DOHH2 (cell line): ENCODE data around the gene NEUROD4.

ENCODE experiments used
- H3F3A ChIP-seq: fragments of 200-600 bp; sonication (generic), shearing (Covaris generic); 2 replicates; pipeline ENCODE4 v1.6.0; 2016; ENCODE audit warnings: antibody characterized with exemption, mild to moderate bottlenecking; ENCODE audit not compliant: control insufficient read depth, insufficient read depth
- H3K27ac ChIP-seq: fragments of 200-600 bp; sonication (generic); 2 replicates; pipeline ENCODE4 v1.5.1; 2014; ENCODE audit warnings: low read depth, mild to moderate bottlenecking, low read length, moderate library complexity
- H3K27me3 ChIP-seq: fragments of 200-600 bp; sonication (generic); 2 replicates; pipeline ENCODE4 v1.6.1; 2014; ENCODE audit warnings: mild to moderate bottlenecking, low read length, mixed read lengths; ENCODE audit not compliant: control insufficient read depth
- H3K36me3 ChIP-seq: fragments of 200-600 bp; sonication (generic); 2 replicates; pipeline ENCODE4 v1.6.1; 2014; ENCODE audit warnings: mild to moderate bottlenecking, low read length, moderate library complexity, mixed read lengths; ENCODE audit not compliant: control insufficient read depth
- H3K4me1 ChIP-seq: fragments of 200-600 bp; sonication (generic); 2 replicates; pipeline ENCODE4 v1.6.1; 2014; ENCODE audit warnings: mild to moderate bottlenecking, low read length, mixed read lengths; ENCODE audit not compliant: control insufficient read depth
- H3K4me2 ChIP-seq: fragments of 200-600 bp; sonication (generic); 2 replicates; pipeline ENCODE4 v1.6.0; 2014; ENCODE audit warnings: mild to moderate bottlenecking, low read length, moderate library complexity
- H3K4me3 ChIP-seq: fragments of 200-600 bp; sonication (generic); 2 replicates; pipeline ENCODE4 v1.5.1; 2014; ENCODE audit warnings: mild to moderate bottlenecking, low read length, mixed read lengths
- H3K79me2 ChIP-seq: fragments of 200-600 bp; sonication (generic); 2 replicates; pipeline ENCODE4 v1.6.1; 2014; ENCODE audit warnings: mild to moderate bottlenecking, low read length, mixed read lengths; ENCODE audit not compliant: control insufficient read depth
- H3K9me2 ChIP-seq: fragments of 200-600 bp; sonication (generic); replicated peaks from 2 replicates; pipeline ENCODE4 v1.6.1; 2014; ENCODE audit warnings: mild to moderate bottlenecking, low read length, mixed read lengths; ENCODE audit not compliant: control insufficient read depth
- H3K9me3 ChIP-seq: fragments of 200-600 bp; sonication (generic); 2 replicates; pipeline ENCODE4 v1.6.1; 2014; ENCODE audit warnings: antibody characterized with exemption, low read length, mixed read lengths; ENCODE audit not compliant: control insufficient read depth, insufficient read depth
- H4K20me1 ChIP-seq: fragments of 200-600 bp; sonication (generic); 2 replicates; pipeline ENCODE4 v1.6.0; 2014; ENCODE audit warnings: low read depth, mild to moderate bottlenecking, antibody characterized with exemption, low read length, moderate library complexity; ENCODE audit not compliant: control insufficient read depth, insufficient read depth
- CTCF ChIP-seq: fragments of 200-600 bp; sonication (generic); IDR thresholded peaks from one replicate; pipeline ENCODE4 v1.5.1; 2014; ENCODE audit warnings: antibody characterized with exemption, mild to moderate bottlenecking, low read depth, low read length; ENCODE audit not compliant: poor library complexity, severe bottlenecking
- EZH2phosphoT487 ChIP-seq: fragments of 200-600 bp; sonication (generic); IDR thresholded peaks from 2 replicates; pipeline ENCODE4 v1.6.1; 2017; ENCODE audit warnings: borderline replicate concordance, mild to moderate bottlenecking, antibody characterized with exemption, low read length, moderate library complexity, mixed read lengths

Gene NEUROD4

GRCh38 chr12:54991161-54991990 is 28.4 kb upstream of the NEUROD4 start:
- TF ChIP-seq EZH2phosphoT487 (no peak), CTCF (no peak)
- peak overlapping the region; percentile 76 for H3K4me2 ChIP-seq

GRCh38 chr12:54991991-54992375 is 27.8 kb upstream of the NEUROD4 start:
- Histone ChIP-seq H3K4me3 (peak overlapping the region; percentile 55), H4K20me1 (no peaks in the 10 kb centered on the region), H3K4me2 (peak overlapping the region; percentile 76), H3K36me3 (peaks cover 8% of the 10 kb centered on the region; the same call in 1 of the 2 replicates), H3K79me2 (peaks cover 6% of the 10 kb centered on the region), H3K9me2 (no peaks in the 10 kb centered on the region), H3K27me3 (no peaks in the 10 kb centered on the region), H3K27ac (peak overlapping the region; percentile 91), H3K9me3 (peaks cover under 1% of the 10 kb centered on the region; the same call in 1 of the 2 replicates), H3F3A (peaks cover 32% of the 10 kb centered on the region), H3K4me1 (peaks cover 67% of the 10 kb centered on the region)
- TF ChIP-seq CTCF (no peak), EZH2phosphoT487 (no peak)

More at GRCh38 chr12:54991161-54991990, 28.4 kb upstream of the NEUROD4 start:
- no peaks in the 10 kb centered on the region for H3K27me3 ChIP-seq
- peaks cover 72% of the 10 kb centered on the region for H3K4me1 ChIP-seq
- H3K36me3 ChIP-seq: peaks cover 8% of the 10 kb centered on the region; the same call in 1 of the 2 replicates
- peaks cover 6% of the 10 kb centered on the region for H3K79me2 ChIP-seq
- H3F3A ChIP-seq: peaks cover 32% of the 10 kb centered on the region
- H3K9me3 ChIP-seq: peaks cover 3% of the 10 kb centered on the region; the same call in 1 of the 2 replicates
- peak overlapping the region; percentile 91 for H3K27ac ChIP-seq
- H3K9me2 ChIP-seq: no peaks in the 10 kb centered on the region
- peak overlapping the region; percentile 55 for H3K4me3 ChIP-seq
- no peaks in the 10 kb centered on the region for H4K20me1 ChIP-seq

GRCh38 chr12:54993181-54993835 is 26.5 kb upstream of the NEUROD4 start:
- H3K4me1 ChIP-seq: peaks cover 56% of the 10 kb centered on the region
- no peaks in the 10 kb centered on the region for H3K9me2 ChIP-seq
- H3K79me2 ChIP-seq: peaks cover 6% of the 10 kb centered on the region
- H3K27ac ChIP-seq: peak overlapping the region; percentile 91
- H4K20me1 ChIP-seq: no peaks in the 10 kb centered on the region
- peaks cover 23% of the 10 kb centered on the region for H3F3A ChIP-seq
- H3K9me3 ChIP-seq: no peaks in the 10 kb centered on the region
- H3K4me3 ChIP-seq: no peak overlapping the region
- H3K27me3 ChIP-seq: no peaks in the 10 kb centered on the region
- H3K4me2 ChIP-seq: 0 out of 2 replicates have a peak overlapping the region, but pooled peaks have one; percentile 25
- H3K36me3 ChIP-seq: peaks cover 8% of the 10 kb centered on the region; the same call in 1 of the 2 replicates
- TF ChIP-seq EZH2phosphoT487: no peak
- peak; percentile 85 for TF ChIP-seq CTCF
